Neuronal stem cell (in vitro differentiated cells): ENCODE results near the gene CYP4Z1.
"Not testable (repeated sequence)": the region's sequence is repeated elsewhere in the genome, so short reads cannot be mapped to it uniquely, and the experiment has no call there.

ENCODE experiments used
- DNase-seq: peaks from one replicate; pipeline ENCODE4 v3.0.0-alpha.2; 2013; ENCODE audit warnings: low spot score
- H2AFZ ChIP-seq: one replicate; pipeline ENCODE4 v1.6.1; 2013; ENCODE audit warnings: mild to moderate bottlenecking, low read length, inconsistent platforms
- H2AK5ac ChIP-seq: 2 replicates; pipeline ENCODE4 v1.6.1; 2013; ENCODE audit warnings: low read depth, mild to moderate bottlenecking, inconsistent platforms, low read length, moderate library complexity, mixed read lengths
- H2BK120ac ChIP-seq: 2 replicates; pipeline ENCODE4 v1.6.1; 2013; ENCODE audit warnings: low read depth, mild to moderate bottlenecking, inconsistent platforms, low read length, moderate library complexity, mixed read lengths
- H2BK12ac ChIP-seq: one replicate; pipeline ENCODE4 v1.6.1; 2013; ENCODE audit warnings: low read length, inconsistent platforms
- H2BK15ac ChIP-seq: 2 replicates; pipeline ENCODE4 v1.6.1; 2013; ENCODE audit warnings: mild to moderate bottlenecking, low read length, inconsistent platforms, mixed read lengths
- H2BK5ac ChIP-seq: one replicate; pipeline ENCODE4 v1.6.1; 2013; ENCODE audit warnings: inconsistent platforms, mild to moderate bottlenecking, low read length, moderate library complexity
- H3K14ac ChIP-seq: one replicate; pipeline ENCODE4 v1.6.1; 2013; ENCODE audit warnings: low read length, inconsistent platforms
- H3K18ac ChIP-seq: 2 replicates; pipeline ENCODE4 v1.6.1; 2013; ENCODE audit warnings: low read length, inconsistent platforms
- H3K23ac ChIP-seq: 2 replicates; pipeline ENCODE4 v1.6.1; 2013; ENCODE audit warnings: low read depth, mild to moderate bottlenecking, mixed read lengths, low read length, inconsistent platforms; ENCODE audit not compliant: poor library complexity
- H3K27ac ChIP-seq: replicated peaks from 3 replicates; pipeline ENCODE4 v1.5.1; 2013; ENCODE audit warnings: low read length, inconsistent platforms
- H3K27me3 ChIP-seq, 3 experiments: 2 replicates each; pipeline ENCODE4 v1.6.1; 2013; ENCODE audit warnings: low read length in 3 of 3, mild to moderate bottlenecking in 2 of 3, inconsistent platforms in 1 of 3, low read depth in 1 of 3, mixed read lengths in 1 of 3, moderate library complexity in 1 of 3; ENCODE audit not compliant: control insufficient read depth in 3 of 3, insufficient read depth in 3 of 3
- H3K36me3 ChIP-seq, 2 donors: replicated peaks in 1 of 2; 2 replicates each; pipeline ENCODE4 v1.6.1; 2013; ENCODE audit warnings: low read length in 2 of 2; ENCODE audit not compliant: control insufficient read depth in 2 of 2, insufficient read depth in 2 of 2
- H3K4ac ChIP-seq: 2 replicates; pipeline ENCODE4 v1.6.1; 2013; ENCODE audit warnings: inconsistent platforms, mild to moderate bottlenecking, low read length, moderate library complexity
- H3K4me1 ChIP-seq, 2 donors: 1 replicate in 1 of 2; 2 replicates in 1 of 2; pipeline ENCODE4 v1.6.1; 2013; ENCODE audit warnings: low read length in 2 of 2, low read depth in 1 of 2; ENCODE audit not compliant: control insufficient read depth in 2 of 2, insufficient read depth in 1 of 2
- H3K4me2 ChIP-seq: one replicate; pipeline ENCODE4 v1.6.1; 2013; ENCODE audit warnings: mild to moderate bottlenecking, low read length, inconsistent platforms; ENCODE audit not compliant: insufficient read depth, poor library complexity, severe bottlenecking
- H3K4me3 ChIP-seq, 2 donors: 2 replicates each; pipeline ENCODE4 v1.5.1; 2013; ENCODE audit warnings: low read length in 2 of 2, mild to moderate bottlenecking in 2 of 2, inconsistent platforms in 1 of 2, moderate library complexity in 1 of 2
- H3K79me1 ChIP-seq: one replicate; pipeline ENCODE4 v1.6.1; 2013; ENCODE audit warnings: low read depth, mild to moderate bottlenecking, inconsistent platforms, low read length, moderate library complexity
- H3K9ac ChIP-seq: one replicate; pipeline ENCODE4 v1.6.1; 2013; ENCODE audit warnings: mild to moderate bottlenecking, low read depth, low read length, inconsistent platforms; ENCODE audit not compliant: poor library complexity
- H3K9me3 ChIP-seq, 2 donors: replicated peaks in 1 of 2; 2 replicates each; pipeline versions ENCODE3 to v1.6.1; 2013; ENCODE audit warnings: low read length in 2 of 2, mild to moderate bottlenecking in 2 of 2, inconsistent platforms in 1 of 2, low read depth in 1 of 2, mixed read lengths in 1 of 2, moderate library complexity in 1 of 2; ENCODE audit not compliant: control insufficient read depth in 2 of 2, insufficient read depth in 1 of 2
- H4K8ac ChIP-seq: one replicate; pipeline ENCODE4 v1.6.1; 2013; ENCODE audit warnings: low read depth, mild to moderate bottlenecking, inconsistent platforms, low read length, moderate library complexity
- H4K91ac ChIP-seq: one replicate; pipeline ENCODE4 v1.6.1; 2013; ENCODE audit warnings: low read length, low read depth, mild to moderate bottlenecking, inconsistent platforms; ENCODE audit not compliant: poor library complexity
- WGBS, 2 donors: extraction: QIAGEN DNeasy Blood & Tissue Kit; methylation state at CpG; one replicate each; pipeline ENCODE4 v1.1.7; 2013; ENCODE audit warnings: missing lambda C conversion rate in 2 of 2, mixed read lengths in 1 of 2; ENCODE audit not compliant: insufficient read length in 2 of 2, insufficient replicate concordance in 1 of 2; ENCODE audit errors: extremely low coverage in 2 of 2; 5-methylcytosine and 5-hydroxymethylcytosine counted together

CYP4Z1 gene

DNA sequence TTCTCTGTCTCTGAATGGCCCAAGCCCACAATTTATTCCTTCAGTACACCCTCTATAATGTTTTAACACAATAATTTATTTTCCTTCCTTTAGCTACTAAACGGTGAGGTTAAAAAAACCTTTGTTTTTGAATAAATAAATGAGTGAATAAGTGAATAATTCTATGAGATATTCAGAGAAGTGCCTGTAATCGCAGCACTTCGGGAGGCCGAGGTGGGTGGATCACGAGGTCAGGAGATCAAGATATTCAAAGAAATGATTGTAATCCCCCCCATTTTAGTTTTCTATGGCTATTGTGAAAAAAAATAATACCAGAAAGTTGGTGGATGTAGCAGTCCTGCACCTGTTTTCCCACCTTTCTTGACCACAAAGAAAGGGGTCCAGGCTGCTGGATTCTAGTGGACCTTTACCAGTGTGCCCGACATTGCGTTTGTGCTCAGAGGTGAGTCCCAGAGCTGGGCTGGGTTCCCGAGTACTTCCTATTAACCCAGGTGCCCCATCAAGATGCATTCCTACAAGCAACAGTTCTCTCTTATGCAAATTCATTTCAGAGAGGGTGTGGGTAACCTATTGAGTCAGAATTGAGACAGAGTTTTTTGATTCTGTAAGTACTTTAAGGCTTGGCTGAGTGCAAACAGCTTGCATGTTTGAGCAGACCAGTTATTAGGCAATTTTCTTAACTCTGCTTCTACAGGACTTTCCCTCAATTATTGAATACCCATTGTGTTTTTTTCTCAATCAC, 62.6 kb downstream of the CYP4Z1 start:
- not testable (repeated sequence) for H3K4me1 ChIP-seq, H3K9me3 ChIP-seq, H3K27ac ChIP-seq, H3K27me3 ChIP-seq, H3K36me3 ChIP-seq, H3K18ac ChIP-seq, H3K23ac ChIP-seq, H2AFZ ChIP-seq, H4K91ac ChIP-seq, DNase-seq, H2BK12ac ChIP-seq, H3K79me1 ChIP-seq, H2BK15ac ChIP-seq, H3K14ac ChIP-seq, H4K8ac ChIP-seq, H2BK5ac ChIP-seq, H3K9ac ChIP-seq, H3K4ac ChIP-seq, H3K4me2 ChIP-seq, H2BK120ac ChIP-seq, H3K4me3 ChIP-seq, H2AK5ac ChIP-seq
- no CpG with 5 or more reads among the region's 8 CpGs for WGBS, 2 donors

DNA sequence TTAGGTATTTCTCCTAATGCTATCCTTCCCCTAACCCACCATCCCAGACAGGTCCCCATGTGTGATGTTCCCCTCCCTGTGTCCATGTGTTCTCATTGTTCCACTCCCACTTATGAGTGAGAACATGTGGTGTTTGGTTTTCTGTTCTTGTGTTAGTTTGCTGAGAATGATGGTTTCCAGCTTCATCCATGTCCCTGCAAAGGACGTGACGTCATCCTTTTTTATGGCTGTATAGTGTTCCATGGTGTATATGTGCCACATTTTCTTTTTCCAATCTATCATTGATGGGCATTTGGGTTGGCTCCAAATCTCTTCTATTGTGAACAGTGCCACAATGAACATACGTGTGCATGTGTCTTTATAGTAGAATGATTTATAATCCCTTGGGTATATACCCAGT, 65.6 kb downstream of the CYP4Z1 start:
- WGBS, 2 donors, result no CpG with 5 or more reads among the region's 3 CpGs

DNA sequence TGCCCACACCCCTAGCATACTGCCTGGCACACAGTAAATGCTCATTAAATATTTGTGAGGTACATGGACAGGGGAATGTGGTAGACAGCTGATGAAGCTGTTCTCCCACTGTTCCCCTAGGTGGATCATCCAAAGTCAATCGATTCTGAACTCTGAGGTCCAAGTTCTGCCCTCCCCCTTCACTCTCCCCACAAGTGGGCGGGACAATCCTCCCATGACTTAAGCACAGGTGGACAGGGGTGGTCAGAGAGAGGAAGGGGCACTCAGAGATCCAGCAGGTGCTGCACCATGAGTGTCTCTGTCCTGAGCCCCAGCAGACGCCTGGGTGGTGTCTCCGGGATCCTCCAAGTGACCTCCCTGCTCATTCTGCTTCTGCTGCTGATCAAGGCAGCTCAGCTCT, 70.2 kb downstream of the CYP4Z1 start, which contains the start of gene CYP4A22:
CYP4A22 (plus strand) TSS at position 244 of the 400 bp plus-strand sequence; CDS start at position 289, 45 bp downstream.
- Histone ChIP-seq H2BK120ac (no peak within 1 kb of the TSS), H3K9me3 (no peaks in the 10 kb centered on the region)
- no CpG with 5 or more reads among the region's 4 CpGs for WGBS, 2 donors

More for the DNA sequence above, 65.6 kb downstream of the CYP4Z1 start:
- H3K27me3 ChIP-seq, H3K4me2 ChIP-seq, H4K91ac ChIP-seq, H3K27ac ChIP-seq, H3K4ac ChIP-seq, H3K23ac ChIP-seq, H3K4me1 ChIP-seq, H2BK5ac ChIP-seq, H3K36me3 ChIP-seq, H3K4me3 ChIP-seq, H2AK5ac ChIP-seq, H2BK120ac ChIP-seq, H2BK12ac ChIP-seq, H4K8ac ChIP-seq, H3K9ac ChIP-seq, H2AFZ ChIP-seq, DNase-seq, H3K14ac ChIP-seq, H3K9me3 ChIP-seq, H2BK15ac ChIP-seq, H3K18ac ChIP-seq, H3K79me1 ChIP-seq: not testable (repeated sequence)

DNA sequence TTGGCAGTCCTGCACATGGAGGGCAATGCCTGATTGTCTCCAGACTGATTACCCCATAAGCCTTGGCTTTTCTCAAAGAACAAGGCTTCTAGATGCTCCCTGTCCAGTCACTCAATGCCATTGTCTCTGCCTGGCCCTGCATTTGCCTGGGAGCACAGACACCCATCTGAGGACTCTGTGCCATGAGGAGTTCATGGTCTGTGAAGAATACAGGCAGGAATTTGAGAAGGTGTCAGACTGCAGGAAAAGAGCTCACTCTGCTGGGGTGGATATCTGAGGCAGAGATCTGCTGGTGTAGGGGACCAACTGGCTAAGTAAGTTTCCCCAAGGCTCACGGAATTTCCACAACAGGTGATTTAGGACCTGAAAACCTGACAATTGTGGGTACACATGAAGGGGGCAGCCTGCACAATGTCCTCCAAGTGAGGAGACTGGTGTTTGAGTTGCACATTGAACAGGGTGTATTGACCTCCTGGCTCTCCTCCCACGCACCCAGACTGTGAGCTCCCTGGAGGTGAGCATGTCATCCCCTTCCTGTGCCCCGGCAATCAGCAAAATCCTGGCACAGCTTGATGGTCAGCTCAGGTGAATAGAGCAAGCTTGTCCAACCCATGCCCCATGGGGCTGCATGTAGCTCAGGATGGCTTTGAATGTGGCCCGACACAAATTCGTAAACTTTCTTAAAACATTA, 71.0 kb downstream of the CYP4Z1 start:
- H2AK5ac ChIP-seq, result no peak overlapping the region
- no peak overlapping the region for H3K18ac ChIP-seq
- H3K9me3 ChIP-seq, result no peaks in the 10 kb centered on the region
- DNase-seq, result no peak
- no peaks in the 10 kb centered on the region for H3K4me1 ChIP-seq
- no peak overlapping the region for H3K14ac ChIP-seq
- H3K4ac ChIP-seq, result no peak overlapping the region
- H2BK15ac ChIP-seq, result no peak overlapping the region
- no peaks in the 10 kb centered on the region for H3K79me1 ChIP-seq
- H3K23ac ChIP-seq, result peak overlapping the region; percentile 57
- H3K4me2 ChIP-seq, result no peak overlapping the region
- no peak overlapping the region for H3K4me3 ChIP-seq
- no peak overlapping the region for H2BK120ac ChIP-seq
- H4K91ac ChIP-seq, result no peak overlapping the region
- no peaks in the 10 kb centered on the region for H3K36me3 ChIP-seq
- no CpG with 5 or more reads among the region's 5 CpGs for WGBS, 2 donors
- no peak overlapping the region for H3K27ac ChIP-seq
- H2BK5ac ChIP-seq, result no peak overlapping the region
- H3K9ac ChIP-seq, result peak overlapping the region; percentile 30
- no peak overlapping the region for H4K8ac ChIP-seq
- H2AFZ ChIP-seq, result no peak overlapping the region
- no peak overlapping the region for H2BK12ac ChIP-seq
- H3K27me3 ChIP-seq, result no peaks in the 10 kb centered on the region

More for the DNA sequence above, 70.2 kb downstream of the CYP4Z1 start, which contains the start of gene CYP4A22:
- Histone ChIP-seq H3K14ac (no peak within 1 kb of the TSS), H3K4me3 (no peak within 1 kb of the TSS), H2BK12ac (no peak within 1 kb of the TSS), H2BK15ac (no peak within 1 kb of the TSS), H3K18ac (peak within 1 kb of the TSS; percentile 57), H3K27ac (no peak within 1 kb of the TSS), H3K4me2 (no peak within 1 kb of the TSS), H2AK5ac (no peak within 1 kb of the TSS), H3K4ac (no peak within 1 kb of the TSS), H3K36me3 (no peaks in the 10 kb centered on the region), H3K23ac (peak within 1 kb of the TSS; percentile 57), H4K8ac (no peak within 1 kb of the TSS), H3K9ac (peak within 1 kb of the TSS; percentile 30), H3K27me3 (no peaks in the 10 kb centered on the region), H2BK5ac (no peak within 1 kb of the TSS), H3K79me1 (no peaks in the 10 kb centered on the region), H2AFZ (no peak within 1 kb of the TSS), H3K4me1 (no peaks in the 10 kb centered on the region), H4K91ac (no peak within 1 kb of the TSS)
- DNase-seq, result no peak
